Colonic mucosa (tissue), 4 donors: ENCODE measurements around the gene NUDCD3. TPM values are rescaled to one million over a fixed set of nuclear protein-coding genes. Genes with fewer than 3 reads are reported as not detected.

ENCODE experiments used
- DNase-seq: peaks from one replicate; pipeline ENCODE4 v3.0.0-alpha.2; 2020
- H3K27ac ChIP-seq: fragments of 200-600 bp; one replicate; pipeline ENCODE4 v1.8.0; 2021
- H3K27me3 ChIP-seq: fragments of 200-600 bp; one replicate; pipeline ENCODE4 v1.8.0; 2021
- H3K36me3 ChIP-seq: fragments of 200-600 bp; one replicate; pipeline ENCODE4 v1.8.0; 2021
- H3K4me1 ChIP-seq: fragments of 200-600 bp; one replicate; pipeline ENCODE4 v1.8.0; 2021; ENCODE audit warnings: mild to moderate bottlenecking
- H3K4me3 ChIP-seq: fragments of 200-600 bp; one replicate; pipeline ENCODE4 v1.8.0; 2021
- H3K9ac ChIP-seq, 2 donors: one replicate each; pipeline ENCODE4 v1.7.0; 2013; ENCODE audit warnings: control low read depth in 2 of 2, low read depth in 2 of 2, low read length in 2 of 2
- H3K9me3 ChIP-seq: fragments of 200-600 bp; one replicate; pipeline ENCODE4 v1.8.0; 2021
- CTCF ChIP-seq: fragments of 200-600 bp; IDR thresholded peaks from one replicate; pipeline ENCODE4 v1.8.0; 2022; ENCODE audit warnings: antibody characterized with exemption, mild to moderate bottlenecking
- intact Hi-C: fragments of 100-400 bp; cut with DNase I; formaldehyde crosslinking; loops from one replicate; pipeline ENCODE4 v1.14.1; 2022
- total RNA-seq, 2 donors: library from RNA; stranded (reverse); fragmentation: NEBNext Ultra II Directional in 1 of 2; extraction: Animal tissue kit (Norgen Biotek cat#: 25700) in 1 of 2; gene quantifications; one replicate each; pipeline ENCODE4 v1.2.1, GENCODE V29; 2021
- donor health status: healthy.
- donor health status: DM: no; HTN: no; CAD: no.
- donor health status: DM: no; HTN: no; CAD: no.

NUDCD3 gene
- total RNA-seq, 2 donors from 2014 or later = 77.7 to 105 TPM

- H3K27me3 ChIP-seq = no peaks in the 10 kb centered on the region
- no peak overlapping the region for H3K9ac ChIP-seq
- no peaks in the 10 kb centered on the region for H3K4me1 ChIP-seq
- no peaks in the 10 kb centered on the region for H3K36me3 ChIP-seq
- no peaks in the 10 kb centered on the region for H3K9me3 ChIP-seq
- H3K27ac ChIP-seq = no peak overlapping the region
- intact Hi-C loops = no loop called here
- no peak for DNase-seq
- no peak for TF ChIP-seq CTCF
- H3K4me3 ChIP-seq = no peak overlapping the region
Measured at GRCh38 chr7:44353668-44354067, 136.8 kb downstream of the NUDCD3 start.

- intact Hi-C loops = no loop called here
Measured at GRCh38 chr7:44348851-44349781, 141.3 kb downstream of the NUDCD3 start.

GRCh38 chr7:44348300-44348699 lies 142.2 kb downstream of the NUDCD3 start:
- TF ChIP-seq CTCF = no peak

More at GRCh38 chr7:44348851-44349781, 141.3 kb downstream of the NUDCD3 start:
- TF ChIP-seq CTCF = no peak
- H3K9ac ChIP-seq = no peak overlapping the region
- no peaks in the 10 kb centered on the region for H3K4me1 ChIP-seq
- H3K27ac ChIP-seq = no peak overlapping the region
- no peak for DNase-seq
- no peaks in the 10 kb centered on the region for H3K36me3 ChIP-seq
- no peaks in the 10 kb centered on the region for H3K9me3 ChIP-seq
- no peaks in the 10 kb centered on the region for H3K27me3 ChIP-seq
- no peak overlapping the region for H3K4me3 ChIP-seq

GRCh38 chr7:44347546-44348114 lies 142.8 kb downstream of the NUDCD3 start:
- H3K4me3 ChIP-seq = no peak overlapping the region
- TF ChIP-seq CTCF = no peak

More at GRCh38 chr7:44348300-44348699, 142.2 kb downstream of the NUDCD3 start:
- Histone ChIP-seq H3K36me3 (no peaks in the 10 kb centered on the region), H3K4me3 (no peak overlapping the region), H3K9me3 (no peaks in the 10 kb centered on the region), H3K27ac (no peak overlapping the region), H3K27me3 (no peaks in the 10 kb centered on the region), H3K4me1 (no peaks in the 10 kb centered on the region), H3K9ac (no peak overlapping the region)
- intact Hi-C loops = no loop called here
- DNase-seq = no peak

GRCh38 chr7:44346063-44346462 lies 144.4 kb downstream of the NUDCD3 start:
- Histone ChIP-seq H3K4me1 (no peaks in the 10 kb centered on the region), H3K36me3 (no peaks in the 10 kb centered on the region), H3K9ac (no peak overlapping the region), H3K4me3 (no peak overlapping the region), H3K27me3 (no peaks in the 10 kb centered on the region), H3K9me3 (no peaks in the 10 kb centered on the region), H3K27ac (no peak overlapping the region)
- DNase-seq = no peak
- intact Hi-C loops = no loop called here
- TF ChIP-seq CTCF = no peak

More at GRCh38 chr7:44347546-44348114, 142.8 kb downstream of the NUDCD3 start:
- no peak overlapping the region for H3K9ac ChIP-seq
- no peaks in the 10 kb centered on the region for H3K4me1 ChIP-seq
- no peaks in the 10 kb centered on the region for H3K36me3 ChIP-seq
- no peaks in the 10 kb centered on the region for H3K9me3 ChIP-seq
- intact Hi-C loops = no loop called here
- no peak for DNase-seq
- H3K27me3 ChIP-seq = no peaks in the 10 kb centered on the region
- no peak overlapping the region for H3K27ac ChIP-seq
